HG03025 (cell line): ENCODE results near the gene COMP.

Experiments used
- ATAC-seq: cut with Tn5 transposase; IDR thresholded peaks from one replicate; pipeline ENCODE4 v1.9.1; 2021; ENCODE audit warnings: mild to moderate bottlenecking, moderate library complexity; ENCODE audit not compliant: unreplicated experiment, low FRiP score

COMP gene

GRCh38 chr19:18750295-18750970 is 40.7 kb downstream of the COMP start:
- no peak for ATAC-seq

GRCh38 chr19:18749362-18750231 is 41.5 kb downstream of the COMP start:
- no peak for ATAC-seq

GRCh38 chr19:18746401-18747325 is 44.4 kb downstream of the COMP start:
- ATAC-seq = no peak

GRCh38 chr19:18745931-18746330 is 45.2 kb downstream of the COMP start:
- no peak for ATAC-seq

- ATAC-seq = no peak
Measured at GRCh38 chr19:18745012-18745735, 45.9 kb downstream of the COMP start.

- ATAC-seq = no peak
Measured at GRCh38 chr19:18743784-18744418, 47.2 kb downstream of the COMP start.

- no peak for ATAC-seq
Measured at GRCh38 chr19:18742838-18743783, 48.0 kb downstream of the COMP start.

- no peak for ATAC-seq
Measured at GRCh38 chr19:18742324-18742723, 48.8 kb downstream of the COMP start.

GRCh38 chr19:18741124-18742121 is 49.7 kb downstream of the COMP start:
- ATAC-seq = no peak

GRCh38 chr19:18738961-18739690 is 52.0 kb downstream of the COMP start:
- no peak for ATAC-seq

- ATAC-seq = no peak
Measured at GRCh38 chr19:18737954-18738351, 53.2 kb downstream of the COMP start.

GRCh38 chr19:18737337-18737953 is 53.7 kb downstream of the COMP start:
- ATAC-seq = no peak

- no peak for ATAC-seq
Measured at GRCh38 chr19:18736415-18737336, 54.4 kb downstream of the COMP start.

- no peak for ATAC-seq
Measured at GRCh38 chr19:18735752-18736151, 55.4 kb downstream of the COMP start.

- ATAC-seq = no peak
Measured at GRCh38 chr19:18735324-18735723, 55.8 kb downstream of the COMP start.
